K562 (cell line): ENCODE measurements around the gene ME3. TPM values are rescaled to one million over a fixed set of nuclear protein-coding genes. Genes with fewer than 3 reads are reported as not detected.

Experiments
- BCLAF1 ChIP-seq, 2 experiments: fragments of 450-650 bp in 1 of 2; IDR thresholded peaks; 2 replicates each; pipeline ENCODE4 v1.6.1; 2011 to 2017; ENCODE audit warnings: low read depth in 2 of 2, antibody characterized with exemption in 1 of 2, borderline replicate concordance in 1 of 2, low read length in 1 of 2, mild to moderate bottlenecking in 1 of 2, mixed read lengths in 1 of 2; ENCODE audit not compliant: control insufficient read depth in 1 of 2
- ETS2 ChIP-seq: IDR thresholded peaks from 2 replicates; pipeline ENCODE4 v1.6.1; 2016; ENCODE audit warnings: borderline replicate concordance, missing genetic modification characterization, mild to moderate bottlenecking, moderate library complexity, missing compliant biosample characterization; ENCODE audit not compliant: poor library complexity, severe bottlenecking
- HMGXB4 ChIP-seq: sonication (generic); formaldehyde crosslinking; IDR thresholded peaks from 2 replicates; pipeline ENCODE4 v1.8.1; 2023; ENCODE audit warnings: mild to moderate bottlenecking, missing genetic modification reagents
- MGA ChIP-seq: fragments of 450-650 bp; IDR thresholded peaks from 2 replicates; pipeline ENCODE4 v1.6.1; 2016; ENCODE audit warnings: mild to moderate bottlenecking, moderate library complexity
- PURB ChIP-seq: sonication (generic); formaldehyde crosslinking; IDR thresholded peaks from 2 replicates; pipeline ENCODE4 v1.9.0; 2021; ENCODE audit warnings: low read depth, mild to moderate bottlenecking, missing genetic modification reagents
- STAG1 ChIP-seq: sonication (generic); formaldehyde crosslinking; IDR thresholded peaks from 2 replicates; pipeline ENCODE4 v1.5.0; 2020; ENCODE audit warnings: missing genetic modification reagents, borderline replicate concordance
- THRB ChIP-seq: fragments of 450-650 bp; formaldehyde crosslinking; conservative IDR thresholded peaks from 2 replicates; pipeline ENCODE4 v1.4.0; 2022; ENCODE audit warnings: mild to moderate bottlenecking, missing genetic modification characterization
- ZNF124 ChIP-seq: sonication (generic); formaldehyde crosslinking; IDR thresholded peaks from 2 replicates; pipeline ENCODE4 v1.8.1; 2022; ENCODE audit warnings: missing genetic modification reagents
- ZNF778 ChIP-seq: fragments of 450-650 bp; formaldehyde crosslinking; IDR thresholded peaks from 2 replicates; pipeline ENCODE4 v1.4.0; 2020; ENCODE audit warnings: mild to moderate bottlenecking, moderate library complexity
- polyA plus RNA-seq, 8 experiments: library from polyadenylated mRNA; depleted of rRNA in 4 of 8; stranded (reverse) in 5 of 8; unstranded in 3 of 8; fragments of >200 nt; fragmentation: Nextera tagmentation in 2 of 8; fragmentation: Illumina TruSeq in 1 of 8; extraction: Ambion mirVana in 2 of 8; extraction: Trizol in 1 of 8; gene quantifications; 2 replicates each; pipeline versions ENCODE4 v1.2.1 to v1.2.3, GENCODE V29; 2011 to 2014; ENCODE audit warnings: inconsistent platforms in 1 of 8, missing spikeins in 1 of 8
- total RNA-seq, 7 experiments: library from RNA; depleted of rRNA in 6 of 7; stranded (reverse); fragments of >200 nt in 6 of 7; fragmentation: Illumina TruSeq in 2 of 7; extraction: Trizol in 2 of 7; gene quantifications; 2 replicates each; pipeline versions ENCODE4 v1.2.1 to v1.2.3, GENCODE V29; 2011 to 2021; ENCODE audit warnings: low replicate concordance in 1 of 7

The ME3 gene
- total and polyA plus RNA-seq, 9 of the 15 experiments (the other 6 are each of a cell fraction or from before 2014, with no cell fraction given) = not detected

- TF ChIP-seq THRB (CRISPR knock-in tag) (no peak), ZNF778 (CRISPR knock-in tag) (no peak), MGA (no peak), STAG1 (CRISPR knock-in tag) (no peak), HMGXB4 (CRISPR knock-in tag) (no peak), PURB (CRISPR knock-in tag) (no peak), ZNF124 (CRISPR knock-in tag) (no peak), BCLAF1 (IDR thresholded peaks at IDR 0.05; ENCODE audit: borderline replicate concordance in 1 of 2, control insufficient read depth in 1 of 2, low read depth in 2 of 2, low read length in 1 of 2) (no peak), ETS2 (tag) (no peak)
Observed at GRCh38 chr11:86668929-86669328, 3.5 kb downstream of the ME3 start (continued).
